ENCODE measurements around the gene KBTBD12.

DNA sequence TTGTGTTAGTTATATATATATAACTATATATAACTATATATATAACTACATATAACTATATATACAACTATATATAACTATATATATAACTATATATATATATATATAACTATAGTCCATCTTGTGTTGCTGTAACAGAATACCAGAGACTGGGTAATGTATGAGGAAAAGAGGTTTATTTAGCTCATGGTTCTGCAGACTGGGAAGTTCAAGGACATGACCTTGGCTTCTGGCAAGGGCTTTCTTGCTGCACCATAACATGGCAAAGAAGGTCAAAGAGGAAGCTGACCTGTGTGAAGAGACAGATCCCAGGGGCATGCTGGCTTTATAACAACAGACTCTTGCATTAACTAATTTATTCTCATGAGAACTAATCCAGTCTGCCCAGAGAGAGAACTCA, 27.6 kb downstream of the KBTBD12 start:
- TF ChIP-seq, protein P1, sequence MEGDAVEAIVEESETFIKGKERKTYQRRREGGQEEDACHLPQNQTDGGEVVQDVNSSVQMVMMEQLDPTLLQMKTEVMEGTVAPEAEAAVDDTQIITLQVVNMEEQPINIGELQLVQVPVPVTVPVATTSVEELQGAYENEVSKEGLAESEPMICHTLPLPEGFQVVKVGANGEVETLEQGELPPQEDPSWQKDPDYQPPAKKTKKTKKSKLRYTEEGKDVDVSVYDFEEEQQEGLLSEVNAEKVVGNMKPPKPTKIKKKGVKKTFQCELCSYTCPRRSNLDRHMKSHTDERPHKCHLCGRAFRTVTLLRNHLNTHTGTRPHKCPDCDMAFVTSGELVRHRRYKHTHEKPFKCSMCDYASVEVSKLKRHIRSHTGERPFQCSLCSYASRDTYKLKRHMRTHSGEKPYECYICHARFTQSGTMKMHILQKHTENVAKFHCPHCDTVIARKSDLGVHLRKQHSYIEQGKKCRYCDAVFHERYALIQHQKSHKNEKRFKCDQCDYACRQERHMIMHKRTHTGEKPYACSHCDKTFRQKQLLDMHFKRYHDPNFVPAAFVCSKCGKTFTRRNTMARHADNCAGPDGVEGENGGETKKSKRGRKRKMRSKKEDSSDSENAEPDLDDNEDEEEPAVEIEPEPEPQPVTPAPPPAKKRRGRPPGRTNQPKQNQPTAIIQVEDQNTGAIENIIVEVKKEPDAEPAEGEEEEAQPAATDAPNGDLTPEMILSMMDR (conservative IDR thresholded peaks at IDR 0.05 in 1 of 2, IDR thresholded peaks at IDR 0.05 in 1 of 2; ENCODE audit: low read depth in 1 of 2, low read length in 2 of 2) = no peak
- no peak for TF ChIP-seq EZH2 (IDR thresholded peaks at IDR 0.05; ENCODE audit: low read length, missing control alignments)

Data from fibroblast of lung (primary cell).